Sigmoid colon (tissue), 3 donors: ENCODE results near the gene PFKL.

Source experiments
- POLR2A ChIP-seq, 2 donors: fragments of 450-650 bp; IDR thresholded peaks; one replicate each; pipeline ENCODE4 v1.6.1; 2016; ENCODE audit warnings: antibody characterized with exemption in 2 of 2, mild to moderate bottlenecking in 2 of 2, moderate library complexity in 2 of 2
- TF ChIP-seq, protein P1 (sequence below), 4 experiments: fragments of 450-650 bp in 3 of 4; fragments of 200-600 bp in 1 of 4; IDR thresholded peaks; one replicate each; pipeline ENCODE4 v1.5.1; 2016 to 2019; ENCODE audit warnings: antibody characterized with exemption in 4 of 4, mild to moderate bottlenecking in 3 of 4, moderate library complexity in 2 of 4

DNA sequence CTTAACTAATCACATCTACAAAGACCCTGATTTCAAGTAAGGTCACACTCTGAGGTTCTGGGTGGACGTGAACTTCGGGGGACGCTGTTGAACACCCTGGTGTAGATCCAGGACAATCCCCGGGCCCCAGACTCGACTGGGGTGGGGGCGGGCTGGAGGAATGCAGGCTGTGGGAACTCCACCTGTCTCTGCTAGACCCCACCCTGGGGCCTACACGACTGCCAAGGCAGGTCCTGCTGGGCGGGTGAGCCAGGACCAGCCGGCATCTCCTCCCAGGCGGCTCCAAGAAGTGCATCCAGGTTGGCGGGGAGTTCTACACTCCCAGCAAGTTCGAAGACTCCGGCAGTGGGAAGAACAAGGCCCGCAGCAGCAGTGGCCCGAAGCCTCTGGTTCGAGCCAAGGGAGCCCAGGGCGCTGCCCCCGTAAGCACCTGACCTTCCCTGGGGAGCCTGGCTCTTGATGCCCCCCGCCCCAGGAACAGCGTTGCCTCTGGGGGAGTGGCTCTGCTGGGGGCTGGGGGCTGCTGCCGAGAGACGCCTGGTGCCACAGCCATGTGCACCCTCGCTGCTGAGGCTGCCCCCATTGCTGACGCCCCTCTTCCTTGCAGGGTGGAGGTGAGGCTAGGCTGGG, 10.4 kb upstream of the PFKL start:
- no peak for TF ChIP-seq POLR2A (IDR thresholded peaks at IDR 0.05)
- TF ChIP-seq, protein P1, sequence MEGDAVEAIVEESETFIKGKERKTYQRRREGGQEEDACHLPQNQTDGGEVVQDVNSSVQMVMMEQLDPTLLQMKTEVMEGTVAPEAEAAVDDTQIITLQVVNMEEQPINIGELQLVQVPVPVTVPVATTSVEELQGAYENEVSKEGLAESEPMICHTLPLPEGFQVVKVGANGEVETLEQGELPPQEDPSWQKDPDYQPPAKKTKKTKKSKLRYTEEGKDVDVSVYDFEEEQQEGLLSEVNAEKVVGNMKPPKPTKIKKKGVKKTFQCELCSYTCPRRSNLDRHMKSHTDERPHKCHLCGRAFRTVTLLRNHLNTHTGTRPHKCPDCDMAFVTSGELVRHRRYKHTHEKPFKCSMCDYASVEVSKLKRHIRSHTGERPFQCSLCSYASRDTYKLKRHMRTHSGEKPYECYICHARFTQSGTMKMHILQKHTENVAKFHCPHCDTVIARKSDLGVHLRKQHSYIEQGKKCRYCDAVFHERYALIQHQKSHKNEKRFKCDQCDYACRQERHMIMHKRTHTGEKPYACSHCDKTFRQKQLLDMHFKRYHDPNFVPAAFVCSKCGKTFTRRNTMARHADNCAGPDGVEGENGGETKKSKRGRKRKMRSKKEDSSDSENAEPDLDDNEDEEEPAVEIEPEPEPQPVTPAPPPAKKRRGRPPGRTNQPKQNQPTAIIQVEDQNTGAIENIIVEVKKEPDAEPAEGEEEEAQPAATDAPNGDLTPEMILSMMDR (IDR thresholded peaks at IDR 0.05), result no peak
